Omental fat pad (tissue), 4 donors: ENCODE results near the gene MFSD1. TPM values are rescaled to one million over a fixed set of nuclear protein-coding genes. Genes with fewer than 3 reads are reported as not detected.

Experiments
- ATAC-seq: fragments of 150-250 bp; one replicate; pipeline ENCODE4 v1.9.1; 2016; ENCODE audit warnings: mild to moderate bottlenecking, moderate library complexity; ENCODE audit not compliant: low FRiP score
- DNase-seq: peaks from one replicate; pipeline ENCODE4 v3.0.0-alpha.2; 2019; ENCODE audit warnings: low spot score
- total RNA-seq, 4 donors: library from RNA; depleted of rRNA; stranded (reverse); fragments of >200 nt; gene quantifications; one replicate each; pipeline ENCODE4 v1.1.0, GENCODE V29; 2016
- TF ChIP-seq, protein P1 (sequence below), 3 donors: fragments of 450-650 bp; IDR thresholded peaks; one replicate each; pipeline ENCODE4 v1.5.1; 2016 to 2017; ENCODE audit warnings: antibody characterized with exemption in 3 of 3, mild to moderate bottlenecking in 3 of 3, moderate library complexity in 2 of 3

Gene MFSD1
- total RNA-seq, 4 donors from 2014 or later = 113 to 173 (median 129) TPM

DNA sequence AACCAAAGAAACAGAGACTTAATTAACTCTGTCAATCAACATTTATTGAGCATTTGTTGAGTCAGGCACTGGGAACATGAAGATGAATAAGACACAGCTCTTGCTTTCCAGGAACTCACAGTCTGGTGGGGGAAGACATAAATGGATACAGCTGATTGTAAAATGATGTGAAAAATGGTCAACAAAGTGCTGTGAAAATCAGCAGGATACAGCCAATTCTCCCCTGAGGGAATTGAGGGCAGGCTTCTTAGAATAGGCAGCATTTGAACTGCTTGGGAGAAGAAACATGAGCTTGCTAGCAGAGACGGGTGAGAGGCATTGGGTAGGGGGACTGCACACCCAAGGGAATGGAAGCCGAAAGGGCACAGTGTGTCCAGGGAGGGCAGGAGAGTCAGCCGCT lies 41.1 kb downstream of the MFSD1 start:
- ATAC-seq (no peak), DNase-seq (no peak)
- TF ChIP-seq, protein P1, sequence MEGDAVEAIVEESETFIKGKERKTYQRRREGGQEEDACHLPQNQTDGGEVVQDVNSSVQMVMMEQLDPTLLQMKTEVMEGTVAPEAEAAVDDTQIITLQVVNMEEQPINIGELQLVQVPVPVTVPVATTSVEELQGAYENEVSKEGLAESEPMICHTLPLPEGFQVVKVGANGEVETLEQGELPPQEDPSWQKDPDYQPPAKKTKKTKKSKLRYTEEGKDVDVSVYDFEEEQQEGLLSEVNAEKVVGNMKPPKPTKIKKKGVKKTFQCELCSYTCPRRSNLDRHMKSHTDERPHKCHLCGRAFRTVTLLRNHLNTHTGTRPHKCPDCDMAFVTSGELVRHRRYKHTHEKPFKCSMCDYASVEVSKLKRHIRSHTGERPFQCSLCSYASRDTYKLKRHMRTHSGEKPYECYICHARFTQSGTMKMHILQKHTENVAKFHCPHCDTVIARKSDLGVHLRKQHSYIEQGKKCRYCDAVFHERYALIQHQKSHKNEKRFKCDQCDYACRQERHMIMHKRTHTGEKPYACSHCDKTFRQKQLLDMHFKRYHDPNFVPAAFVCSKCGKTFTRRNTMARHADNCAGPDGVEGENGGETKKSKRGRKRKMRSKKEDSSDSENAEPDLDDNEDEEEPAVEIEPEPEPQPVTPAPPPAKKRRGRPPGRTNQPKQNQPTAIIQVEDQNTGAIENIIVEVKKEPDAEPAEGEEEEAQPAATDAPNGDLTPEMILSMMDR (IDR thresholded peaks at IDR 0.05) = no peak

DNA sequence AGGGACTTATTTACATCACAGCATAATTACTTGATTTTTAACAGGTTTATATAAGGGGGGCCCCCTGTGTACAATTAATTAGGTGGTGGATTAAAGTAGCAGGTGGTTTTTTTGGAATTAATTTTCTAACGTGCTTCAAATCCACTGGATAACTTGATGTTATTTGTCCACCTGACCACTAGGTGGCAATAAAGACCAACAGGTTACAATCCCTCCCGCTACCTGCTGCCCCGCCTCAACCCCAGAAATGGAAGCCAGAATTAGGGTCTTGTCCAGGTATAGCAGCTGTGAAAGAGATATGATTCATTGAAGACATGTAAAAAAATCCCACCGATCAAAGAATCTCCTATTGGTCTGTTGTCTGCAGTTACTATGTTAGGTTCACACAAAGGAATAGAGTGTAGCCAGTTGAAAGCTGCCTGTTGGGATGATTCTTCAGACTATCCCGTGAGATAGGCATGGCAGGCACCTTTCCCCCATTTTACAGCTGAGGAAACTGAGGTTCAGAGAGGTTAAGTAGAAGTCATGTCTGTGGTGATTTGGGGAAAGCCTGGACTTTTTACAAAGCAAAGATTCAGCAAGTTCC lies 44.0 kb downstream of the MFSD1 start:
- ATAC-seq = no peak
- TF ChIP-seq, protein P1 (IDR thresholded peaks at IDR 0.05) = peak in 1 of 3 donors; percentile 62
- DNase-seq = no peak

DNA sequence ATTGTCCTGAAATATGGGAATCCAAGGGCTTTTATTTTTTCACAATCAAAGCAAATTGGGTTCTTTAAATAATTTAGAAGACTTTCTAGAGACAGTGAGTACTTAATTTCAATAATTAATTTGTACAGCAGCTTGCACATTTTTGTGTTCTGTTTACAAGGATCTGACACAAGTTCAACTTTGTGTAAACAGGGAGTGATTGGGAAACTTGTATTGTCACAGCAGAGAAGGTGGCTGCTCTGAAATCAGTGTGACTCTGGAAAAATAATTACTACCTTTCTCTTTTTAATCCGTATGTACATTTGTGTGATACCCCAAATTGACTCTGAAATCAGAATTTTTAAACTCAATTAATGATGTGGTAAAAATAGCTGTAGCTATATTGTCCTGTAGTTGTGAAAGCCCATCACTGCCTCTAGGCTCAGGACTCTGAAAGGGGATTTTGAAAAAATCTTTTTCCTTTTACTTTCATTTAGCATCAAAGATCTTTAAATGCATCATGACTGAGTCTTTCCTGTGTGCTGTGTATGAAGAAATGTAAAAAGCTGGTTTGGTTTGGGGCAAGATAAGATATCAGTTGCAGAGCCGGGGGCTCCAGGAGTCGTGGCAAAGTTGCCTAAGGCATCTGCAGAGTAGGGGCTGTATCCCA lies 45.1 kb downstream of the MFSD1 start:
- TF ChIP-seq, protein P1 (IDR thresholded peaks at IDR 0.05) = no peak
- DNase-seq = no peak
- ATAC-seq = no peak

- no peak for DNase-seq
- TF ChIP-seq, protein P1 (IDR thresholded peaks at IDR 0.05) = no peak
- no peak for ATAC-seq
These were observed 45.6 kb downstream of the MFSD1 start for GRCh38 chr3:158847452-158847821.

GRCh38 chr3:158847885-158848284 lies 46.0 kb downstream of the MFSD1 start:
- DNase-seq = no peak
- ATAC-seq = no peak
- TF ChIP-seq, protein P1 (IDR thresholded peaks at IDR 0.05) = no peak

- TF ChIP-seq, protein P1 (IDR thresholded peaks at IDR 0.05) = no peak
- no peak for ATAC-seq
These were observed 47.9 kb downstream of the MFSD1 start for GRCh38 chr3:158849757-158850156.

GRCh38 chr3:158859362-158859761 lies 57.5 kb downstream of the MFSD1 start:
- DNase-seq (no peak), ATAC-seq (no peak)
- TF ChIP-seq, protein P1 (IDR thresholded peaks at IDR 0.05) = no peak

More at GRCh38 chr3:158849757-158850156, 47.9 kb downstream of the MFSD1 start:
- DNase-seq = no peak
